C4-2B (cell line): ENCODE results near the gene MIPOL1.

Source experiments
- H3K27ac ChIP-seq: fragments of 450-650 bp; 2 replicates; pipeline ENCODE4 v1.5.1; 2017
- ZFX ChIP-seq: fragments of 450-650 bp; IDR thresholded peaks from 2 replicates; pipeline ENCODE4 v1.6.1; 2017
- TF ChIP-seq, protein P1 (sequence below): fragments of 450-650 bp; conservative IDR thresholded peaks from 2 replicates; pipeline ENCODE4 v1.5.1; 2017; ENCODE audit warnings: mild to moderate bottlenecking

Gene MIPOL1

DNA sequence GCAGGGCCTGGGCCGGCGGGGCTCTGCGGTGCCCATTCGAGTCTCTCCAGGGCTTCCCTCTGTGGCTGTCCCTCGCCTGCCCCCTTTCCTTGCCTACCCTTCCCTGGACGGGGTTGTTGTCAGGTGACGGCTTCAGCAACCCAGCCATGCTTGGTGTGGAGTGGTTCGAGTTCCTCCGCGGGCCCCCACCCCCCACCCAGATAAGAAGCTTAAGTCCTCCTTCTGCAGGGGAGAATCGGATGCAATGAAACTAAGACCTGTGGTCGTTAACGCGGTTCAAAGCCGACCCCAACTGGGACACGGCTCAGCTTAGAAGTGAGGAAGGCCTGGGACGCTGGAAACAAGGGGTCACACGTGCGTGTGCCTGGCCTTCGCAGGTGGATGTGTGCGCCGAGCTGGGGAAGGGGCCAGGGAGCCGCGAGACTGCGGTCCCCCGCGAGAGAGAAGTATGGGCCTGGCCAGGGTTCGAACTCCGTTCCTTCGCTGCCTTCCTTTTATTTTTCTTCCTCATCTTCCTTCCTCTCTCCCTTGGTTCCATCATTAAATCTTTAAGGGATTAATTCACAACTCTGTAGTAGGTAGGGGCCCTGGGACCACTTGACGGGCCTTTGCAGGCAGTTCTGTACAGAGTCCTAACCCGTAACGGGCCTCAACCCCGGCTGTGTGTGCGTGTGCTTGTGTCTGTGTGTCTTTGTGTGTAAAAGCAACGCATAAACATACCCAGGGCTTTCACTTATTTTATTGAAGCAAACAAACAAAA is 401.2 kb downstream of the MIPOL1 start:
- TF ChIP-seq, protein P1, sequence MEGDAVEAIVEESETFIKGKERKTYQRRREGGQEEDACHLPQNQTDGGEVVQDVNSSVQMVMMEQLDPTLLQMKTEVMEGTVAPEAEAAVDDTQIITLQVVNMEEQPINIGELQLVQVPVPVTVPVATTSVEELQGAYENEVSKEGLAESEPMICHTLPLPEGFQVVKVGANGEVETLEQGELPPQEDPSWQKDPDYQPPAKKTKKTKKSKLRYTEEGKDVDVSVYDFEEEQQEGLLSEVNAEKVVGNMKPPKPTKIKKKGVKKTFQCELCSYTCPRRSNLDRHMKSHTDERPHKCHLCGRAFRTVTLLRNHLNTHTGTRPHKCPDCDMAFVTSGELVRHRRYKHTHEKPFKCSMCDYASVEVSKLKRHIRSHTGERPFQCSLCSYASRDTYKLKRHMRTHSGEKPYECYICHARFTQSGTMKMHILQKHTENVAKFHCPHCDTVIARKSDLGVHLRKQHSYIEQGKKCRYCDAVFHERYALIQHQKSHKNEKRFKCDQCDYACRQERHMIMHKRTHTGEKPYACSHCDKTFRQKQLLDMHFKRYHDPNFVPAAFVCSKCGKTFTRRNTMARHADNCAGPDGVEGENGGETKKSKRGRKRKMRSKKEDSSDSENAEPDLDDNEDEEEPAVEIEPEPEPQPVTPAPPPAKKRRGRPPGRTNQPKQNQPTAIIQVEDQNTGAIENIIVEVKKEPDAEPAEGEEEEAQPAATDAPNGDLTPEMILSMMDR: no peak
- 0 out of 2 replicates have a peak, but pooled peaks have one; percentile 49 for TF ChIP-seq ZFX
- H3K27ac ChIP-seq: peak overlapping the region; percentile 91

DNA sequence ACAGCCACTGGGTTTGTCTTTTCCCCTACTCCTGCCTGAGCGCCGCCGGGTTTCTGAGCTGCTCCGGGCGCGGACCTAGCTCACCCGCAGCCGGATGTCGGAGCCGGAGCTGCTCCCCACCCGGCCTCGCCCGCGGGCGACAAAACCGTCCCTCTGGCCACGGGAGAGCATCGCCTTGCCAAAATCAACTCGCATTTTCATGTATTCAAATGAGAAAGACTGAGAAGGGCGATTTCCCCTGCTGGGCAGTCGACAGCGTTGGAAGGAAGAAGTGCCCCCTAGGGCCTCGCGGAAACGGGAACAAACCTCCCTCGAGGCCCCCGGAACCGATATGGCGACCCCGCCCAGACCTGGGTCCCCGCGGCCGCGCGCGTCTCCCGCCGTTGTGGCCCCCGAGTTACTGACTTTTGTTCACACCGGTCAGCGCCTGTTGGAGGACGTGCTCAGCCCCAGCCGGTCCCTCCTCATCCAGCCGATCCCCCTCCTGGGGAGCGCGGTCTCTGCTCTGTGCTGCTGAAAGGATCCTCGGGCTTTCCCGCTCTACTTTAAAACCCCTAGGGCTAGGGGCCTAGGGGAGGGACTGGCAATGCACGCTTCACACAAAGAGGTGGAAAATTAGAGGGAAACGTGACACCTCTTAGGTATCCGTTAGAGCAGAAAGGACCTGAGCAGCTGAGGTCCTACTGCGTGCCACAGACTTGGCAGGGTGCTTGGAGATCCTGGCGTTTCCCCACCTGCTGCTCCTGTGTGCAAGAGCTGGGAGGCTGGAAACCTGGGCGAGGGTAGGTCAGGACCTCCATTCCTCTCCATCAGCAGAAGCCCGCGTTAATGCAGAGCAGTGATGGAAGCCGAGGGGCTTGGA is 402.0 kb downstream of the MIPOL1 start:
- no peak for TF ChIP-seq ZFX
- TF ChIP-seq, protein P1: no peak
- H3K27ac ChIP-seq: peak overlapping the region; percentile 91

DNA sequence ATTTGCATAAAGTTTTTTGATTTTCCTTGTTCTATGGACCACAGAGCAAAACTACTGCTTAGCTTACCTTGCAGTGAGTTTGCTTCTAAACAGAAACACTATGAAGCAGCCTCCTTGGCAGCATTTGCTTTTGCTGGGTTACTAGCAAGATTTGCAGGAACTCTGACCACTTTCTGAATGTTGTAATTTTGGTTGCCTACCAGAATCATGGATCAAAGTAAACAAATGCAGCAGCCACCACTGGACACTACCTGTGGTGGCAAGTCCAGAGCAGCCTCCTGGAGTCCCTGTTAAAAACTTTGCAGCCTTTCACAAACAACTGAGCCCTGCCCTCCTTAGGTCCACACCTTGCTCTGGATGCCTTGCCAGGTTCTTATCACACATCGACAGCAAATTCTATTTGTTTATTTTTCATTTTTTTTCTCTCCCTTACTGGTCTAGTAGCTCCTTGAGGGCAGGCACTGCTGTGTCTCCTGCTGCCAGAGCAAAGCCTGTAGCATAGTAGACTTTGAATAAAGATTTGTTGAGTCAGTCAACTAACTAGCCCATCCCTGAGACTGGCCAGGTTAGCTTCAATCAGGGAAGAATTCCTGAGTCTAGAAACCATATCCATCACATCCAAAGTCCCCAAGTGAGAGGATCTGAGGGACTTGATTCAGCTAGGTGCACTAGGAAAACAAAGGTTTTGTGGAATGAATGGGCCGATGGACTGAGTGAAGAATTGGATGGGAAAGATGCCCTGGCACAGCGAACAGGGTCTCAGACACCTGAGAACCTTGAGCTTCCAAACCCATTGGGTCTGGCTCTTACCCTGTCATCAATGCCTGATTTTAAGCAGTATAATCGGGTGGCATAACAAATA is 403.4 kb downstream of the MIPOL1 start:
- peak overlapping the region; percentile 8; the same call in 1 of the 2 replicates for H3K27ac ChIP-seq
- no peak for TF ChIP-seq ZFX
- TF ChIP-seq, protein P1: no peak

DNA sequence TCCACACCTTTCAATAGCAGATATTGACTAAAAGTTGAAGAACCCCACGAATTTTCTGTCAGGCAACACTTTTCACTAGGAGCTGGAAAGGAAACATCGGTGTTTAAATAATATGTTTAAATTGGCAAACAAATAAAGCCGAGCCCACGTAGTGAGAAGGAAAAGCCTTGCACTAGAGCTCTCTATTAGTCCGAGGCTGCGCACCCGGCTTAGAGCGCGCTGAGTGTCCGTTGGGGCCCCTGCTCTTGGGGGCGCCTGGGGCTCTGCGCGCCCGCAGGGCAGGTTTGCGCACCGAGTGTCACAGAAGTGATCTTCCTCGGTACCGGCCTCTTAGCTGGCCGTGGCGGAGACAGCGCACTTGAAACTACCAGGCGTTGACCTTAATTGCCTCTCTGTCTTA is 404.1 kb downstream of the MIPOL1 start:
- peak overlapping the region; percentile 3; the same call in 1 of the 2 replicates for H3K27ac ChIP-seq
- no peak for TF ChIP-seq ZFX
- TF ChIP-seq, protein P1: no peak
